Panc1 (cell line): Measurements from ENCODE around the gene TLE1. TPM values are rescaled to one million over a fixed set of nuclear protein-coding genes. Genes with fewer than 3 reads are reported as not detected.

ENCODE experiments used
- ATAC-seq: fragments of 200-7000 bp; cut with Tn5 transposase; 2 replicates; pipeline ENCODE4 v1.9.1; 2020; ENCODE audit warnings: mild to moderate bottlenecking, moderate library complexity
- BruUV-seq: library from RNA; stranded (reverse); fragments of 400-500 nt; replicated peaks from 2 replicates; lab custom pipeline; 2021; lab: Mats Ljungman, UMichigan
- CTCF ChIA-PET: fragments of 300-600 bp; sonication (Branson Sonifier 250); formaldehyde crosslinking; loops from one replicate; lab custom pipeline; 2022; ENCODE audit warnings: antibody characterized with exemption; lab: Charles Lee
- POLR2A ChIA-PET: fragments of 300-600 bp; sonication (Branson Sonifier 250); formaldehyde crosslinking; loops from one replicate; lab custom pipeline; 2022; ENCODE audit warnings: antibody characterized with exemption; lab: Charles Lee
- DNase-seq: peaks from one replicate; pipeline ENCODE4 v3.0.0-alpha.2; 2010; ENCODE audit warnings: low read depth, low spot score
- H3K27ac ChIP-seq: 2 replicates; pipeline ENCODE4 v1.5.1; 2011; ENCODE audit warnings: mild to moderate bottlenecking, low read length, inconsistent platforms
- H3K27me3 ChIP-seq: fragments of 200-500 bp; sonication (Bioruptor generic); 2 replicates; pipeline ENCODE4 v1.6.0; 2014; ENCODE audit warnings: low read length, inconsistent platforms; ENCODE audit not compliant: control insufficient read depth, insufficient read depth
- H3K36me3 ChIP-seq: fragments of 200-500 bp; sonication (Bioruptor generic); 2 replicates; pipeline ENCODE4 v1.5.1; 2014; ENCODE audit warnings: inconsistent platforms, mild to moderate bottlenecking, low read length, moderate library complexity; ENCODE audit not compliant: control insufficient read depth, insufficient read depth
- H3K4me1 ChIP-seq: 2 replicates; pipeline ENCODE4 v1.5.1; 2011; ENCODE audit warnings: inconsistent platforms, mild to moderate bottlenecking, low read length, moderate library complexity; ENCODE audit not compliant: control insufficient read depth, insufficient read depth
- H3K4me3 ChIP-seq, 2 experiments: 2 replicates each; pipeline ENCODE4 v1.5.1; 2011 to 2012; ENCODE audit warnings: low read depth in 2 of 2, low read length in 2 of 2, mild to moderate bottlenecking in 2 of 2, inconsistent platforms in 1 of 2, moderate library complexity in 1 of 2
- H3K9me3 ChIP-seq: fragments of 200-500 bp; sonication (Bioruptor generic); 2 replicates; pipeline ENCODE4 v1.5.1; 2014; ENCODE audit warnings: low read depth, mild to moderate bottlenecking, inconsistent platforms, low read length, moderate library complexity; ENCODE audit not compliant: control insufficient read depth, insufficient read depth
- POLR2AphosphoS5 ChIP-seq: IDR thresholded peaks from 2 replicates; pipeline ENCODE4 v1.6.1; 2012; ENCODE audit warnings: mild to moderate bottlenecking, low read depth, low read length, moderate library complexity
- SIN3A ChIP-seq: IDR thresholded peaks from 2 replicates; pipeline ENCODE4 v1.6.1; 2012; ENCODE audit warnings: low read depth, mild to moderate bottlenecking, low read length, moderate library complexity, borderline replicate concordance; ENCODE audit not compliant: insufficient read depth
- TCF7L2 ChIP-seq: IDR thresholded peaks from 2 replicates; pipeline ENCODE4 v1.6.1; 2011; ENCODE audit warnings: mild to moderate bottlenecking, low read depth, low read length, inconsistent platforms
- in situ Hi-C: cut with HindIII; loops from 2 replicates; pipeline ENCODE4 v1.10.0; 2016; ENCODE audit warnings: low sequenced_read_pairs, low pct_unique_long_range_greater_than_20kb
- intact Hi-C: fragments of 100-400 bp; cut with micrococcal nuclease; formaldehyde crosslinking; loops from one replicate; pipeline ENCODE4 v1.10.0; 2022; ENCODE audit not compliant: unreplicated experiment
- total RNA-seq: library from RNA; stranded (reverse); gene quantifications from one replicate; pipeline ENCODE4 v1.2.1, GENCODE V29; 2021; ENCODE audit not compliant: unreplicated experiment
- TF ChIP-seq, protein P1 (sequence below): fragments of 450-650 bp; IDR thresholded peaks from 2 replicates; pipeline ENCODE4 v1.5.1; 2017; ENCODE audit warnings: mild to moderate bottlenecking
- TF ChIP-seq, protein P2 (sequence below), 2 experiments: IDR thresholded peaks; 2 replicates each; pipeline ENCODE4 v1.6.1; 2011 to 2012; ENCODE audit warnings: low read depth in 2 of 2, control low read depth in 1 of 2, low read length in 1 of 2, mild to moderate bottlenecking in 1 of 2, moderate library complexity in 1 of 2; ENCODE audit not compliant: insufficient read depth in 1 of 2

Gene TLE1
- total RNA-seq, 1 experiment from 2014 or later, result 12.9 TPM

GRCh38 chr9:81635521-81636254, 53.7 kb downstream of the TLE1 start:
- intact Hi-C loops, result no loop called here
- no peaks in the 10 kb centered on the region for H3K36me3 ChIP-seq
- H3K27me3 ChIP-seq, result no peaks in the 10 kb centered on the region
- H3K27ac ChIP-seq, result no peak overlapping the region
- ChIA-PET CTCF (no interaction called here), POLR2A (no interaction called here)
- no TSS peak for BruUV-seq
- H3K4me3 ChIP-seq, result no peak overlapping the region
- H3K9me3 ChIP-seq, result no peaks in the 10 kb centered on the region
- DNase-seq (no peak), ATAC-seq (no peak)
- in situ Hi-C loops, result no loop called here
- TF ChIP-seq, protein P1, sequence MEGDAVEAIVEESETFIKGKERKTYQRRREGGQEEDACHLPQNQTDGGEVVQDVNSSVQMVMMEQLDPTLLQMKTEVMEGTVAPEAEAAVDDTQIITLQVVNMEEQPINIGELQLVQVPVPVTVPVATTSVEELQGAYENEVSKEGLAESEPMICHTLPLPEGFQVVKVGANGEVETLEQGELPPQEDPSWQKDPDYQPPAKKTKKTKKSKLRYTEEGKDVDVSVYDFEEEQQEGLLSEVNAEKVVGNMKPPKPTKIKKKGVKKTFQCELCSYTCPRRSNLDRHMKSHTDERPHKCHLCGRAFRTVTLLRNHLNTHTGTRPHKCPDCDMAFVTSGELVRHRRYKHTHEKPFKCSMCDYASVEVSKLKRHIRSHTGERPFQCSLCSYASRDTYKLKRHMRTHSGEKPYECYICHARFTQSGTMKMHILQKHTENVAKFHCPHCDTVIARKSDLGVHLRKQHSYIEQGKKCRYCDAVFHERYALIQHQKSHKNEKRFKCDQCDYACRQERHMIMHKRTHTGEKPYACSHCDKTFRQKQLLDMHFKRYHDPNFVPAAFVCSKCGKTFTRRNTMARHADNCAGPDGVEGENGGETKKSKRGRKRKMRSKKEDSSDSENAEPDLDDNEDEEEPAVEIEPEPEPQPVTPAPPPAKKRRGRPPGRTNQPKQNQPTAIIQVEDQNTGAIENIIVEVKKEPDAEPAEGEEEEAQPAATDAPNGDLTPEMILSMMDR, result no peak
- TF ChIP-seq, protein P2, sequence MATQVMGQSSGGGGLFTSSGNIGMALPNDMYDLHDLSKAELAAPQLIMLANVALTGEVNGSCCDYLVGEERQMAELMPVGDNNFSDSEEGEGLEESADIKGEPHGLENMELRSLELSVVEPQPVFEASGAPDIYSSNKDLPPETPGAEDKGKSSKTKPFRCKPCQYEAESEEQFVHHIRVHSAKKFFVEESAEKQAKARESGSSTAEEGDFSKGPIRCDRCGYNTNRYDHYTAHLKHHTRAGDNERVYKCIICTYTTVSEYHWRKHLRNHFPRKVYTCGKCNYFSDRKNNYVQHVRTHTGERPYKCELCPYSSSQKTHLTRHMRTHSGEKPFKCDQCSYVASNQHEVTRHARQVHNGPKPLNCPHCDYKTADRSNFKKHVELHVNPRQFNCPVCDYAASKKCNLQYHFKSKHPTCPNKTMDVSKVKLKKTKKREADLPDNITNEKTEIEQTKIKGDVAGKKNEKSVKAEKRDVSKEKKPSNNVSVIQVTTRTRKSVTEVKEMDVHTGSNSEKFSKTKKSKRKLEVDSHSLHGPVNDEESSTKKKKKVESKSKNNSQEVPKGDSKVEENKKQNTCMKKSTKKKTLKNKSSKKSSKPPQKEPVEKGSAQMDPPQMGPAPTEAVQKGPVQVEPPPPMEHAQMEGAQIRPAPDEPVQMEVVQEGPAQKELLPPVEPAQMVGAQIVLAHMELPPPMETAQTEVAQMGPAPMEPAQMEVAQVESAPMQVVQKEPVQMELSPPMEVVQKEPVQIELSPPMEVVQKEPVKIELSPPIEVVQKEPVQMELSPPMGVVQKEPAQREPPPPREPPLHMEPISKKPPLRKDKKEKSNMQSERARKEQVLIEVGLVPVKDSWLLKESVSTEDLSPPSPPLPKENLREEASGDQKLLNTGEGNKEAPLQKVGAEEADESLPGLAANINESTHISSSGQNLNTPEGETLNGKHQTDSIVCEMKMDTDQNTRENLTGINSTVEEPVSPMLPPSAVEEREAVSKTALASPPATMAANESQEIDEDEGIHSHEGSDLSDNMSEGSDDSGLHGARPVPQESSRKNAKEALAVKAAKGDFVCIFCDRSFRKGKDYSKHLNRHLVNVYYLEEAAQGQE (IDR thresholded peaks at IDR 0.05; ENCODE audit: insufficient read depth in 1 of 2, low read depth in 2 of 2, low read length in 1 of 2), result no peak
- TF ChIP-seq TCF7L2 (no peak), SIN3A (no peak), POLR2AphosphoS5 (no peak)
- no peaks in the 10 kb centered on the region for H3K4me1 ChIP-seq

DNA sequence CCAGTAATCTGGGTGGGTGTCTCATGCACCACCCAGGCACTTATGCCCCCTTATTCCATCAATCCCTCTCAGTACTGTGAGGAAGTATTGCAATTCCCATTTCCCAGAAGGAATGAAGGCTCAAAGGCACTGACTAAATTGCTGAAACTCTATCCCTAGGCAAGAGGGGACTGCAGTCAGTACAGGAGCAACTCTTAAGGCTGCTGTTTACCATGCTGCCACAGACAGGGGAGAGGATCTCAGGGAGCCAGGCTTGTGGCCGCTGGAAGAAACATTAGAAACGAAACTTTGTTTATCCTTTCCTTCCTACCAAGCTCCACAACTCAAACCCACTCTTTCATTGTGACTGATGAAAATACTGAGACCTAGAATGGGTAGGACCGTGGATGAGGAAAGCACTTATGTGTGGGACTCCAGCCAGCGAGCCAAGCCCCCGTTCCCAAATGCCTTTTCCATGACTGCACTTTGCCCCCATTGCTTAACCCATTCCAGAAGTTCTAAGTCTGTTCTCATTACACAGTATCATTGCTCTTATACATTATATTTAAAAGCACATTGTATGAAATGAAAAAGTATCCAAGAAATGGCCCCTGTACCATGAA, 54.3 kb downstream of the TLE1 start:
- no peak overlapping the region for H3K4me3 ChIP-seq
- H3K27me3 ChIP-seq, result no peaks in the 10 kb centered on the region
- BruUV-seq, result no TSS peak
- no peaks in the 10 kb centered on the region for H3K9me3 ChIP-seq
- no peak for DNase-seq
- in situ Hi-C loops, result no loop called here
- ATAC-seq, result no peak
- no peaks in the 10 kb centered on the region for H3K4me1 ChIP-seq
- ChIA-PET CTCF (no interaction called here), POLR2A (no interaction called here)
- H3K36me3 ChIP-seq, result no peaks in the 10 kb centered on the region
- TF ChIP-seq, protein P2 (IDR thresholded peaks at IDR 0.05; ENCODE audit: insufficient read depth in 1 of 2, low read depth in 2 of 2, low read length in 1 of 2), result no peak
- TF ChIP-seq TCF7L2 (no peak), POLR2AphosphoS5 (no peak), SIN3A (no peak)
- TF ChIP-seq, protein P1, result no peak
- intact Hi-C loops, result no loop called here
- H3K27ac ChIP-seq, result no peak overlapping the region
